ENCODE data around the gene GET4.

DNA sequence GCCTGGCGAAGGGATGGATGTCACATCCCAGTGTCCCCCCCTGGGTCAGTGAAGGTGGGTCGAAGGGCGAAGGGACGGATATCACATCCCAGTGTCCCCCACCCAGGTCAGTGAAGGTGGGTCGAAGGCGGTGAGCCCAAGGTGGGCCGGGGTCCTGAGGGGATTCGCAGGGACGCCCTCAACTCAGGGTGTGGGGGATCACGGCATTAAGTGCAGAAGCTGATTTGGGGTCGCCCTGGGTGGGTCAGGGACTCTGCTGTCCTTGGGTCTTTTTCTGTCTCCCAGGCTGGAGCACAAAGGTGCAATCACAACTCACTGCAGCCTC lies 56.3 kb downstream of the GET4 start:
- TF ChIP-seq, protein P1, sequence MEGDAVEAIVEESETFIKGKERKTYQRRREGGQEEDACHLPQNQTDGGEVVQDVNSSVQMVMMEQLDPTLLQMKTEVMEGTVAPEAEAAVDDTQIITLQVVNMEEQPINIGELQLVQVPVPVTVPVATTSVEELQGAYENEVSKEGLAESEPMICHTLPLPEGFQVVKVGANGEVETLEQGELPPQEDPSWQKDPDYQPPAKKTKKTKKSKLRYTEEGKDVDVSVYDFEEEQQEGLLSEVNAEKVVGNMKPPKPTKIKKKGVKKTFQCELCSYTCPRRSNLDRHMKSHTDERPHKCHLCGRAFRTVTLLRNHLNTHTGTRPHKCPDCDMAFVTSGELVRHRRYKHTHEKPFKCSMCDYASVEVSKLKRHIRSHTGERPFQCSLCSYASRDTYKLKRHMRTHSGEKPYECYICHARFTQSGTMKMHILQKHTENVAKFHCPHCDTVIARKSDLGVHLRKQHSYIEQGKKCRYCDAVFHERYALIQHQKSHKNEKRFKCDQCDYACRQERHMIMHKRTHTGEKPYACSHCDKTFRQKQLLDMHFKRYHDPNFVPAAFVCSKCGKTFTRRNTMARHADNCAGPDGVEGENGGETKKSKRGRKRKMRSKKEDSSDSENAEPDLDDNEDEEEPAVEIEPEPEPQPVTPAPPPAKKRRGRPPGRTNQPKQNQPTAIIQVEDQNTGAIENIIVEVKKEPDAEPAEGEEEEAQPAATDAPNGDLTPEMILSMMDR (IDR thresholded peaks at IDR 0.05 in 2 of 3, conservative IDR thresholded peaks at IDR 0.05 in 1 of 3; ENCODE audit: borderline replicate concordance in 1 of 3, insufficient read depth in 1 of 3, low read depth in 2 of 3, low read length in 2 of 3): no peak
- TF ChIP-seq SIN3A (IDR thresholded peaks at IDR 0.05; ENCODE audit: low read depth) (no peak), EZH2phosphoT487 (IDR thresholded peaks at IDR 0.05; ENCODE audit: borderline replicate concordance) (no peak)
